Left renal pelvis (tissue), 4 donors: ENCODE data around the gene RTN4R. TPM values are rescaled to one million over a fixed set of nuclear protein-coding genes. Genes with fewer than 3 reads are reported as not detected.
"Not testable (repeated sequence)": the region's sequence is repeated elsewhere in the genome, so short reads cannot be mapped to it uniquely, and the experiment has no call there.

Experiments
- DNase-seq, 4 donors: peaks; one replicate each; pipeline ENCODE4 v3.0.0-alpha.2; 2013; ENCODE audit warnings: low read depth in 4 of 4, low spot score in 3 of 4
- polyA plus RNA-seq, 4 donors: library from polyadenylated mRNA; unstranded; fragments of 120-200 nt; gene quantifications; one replicate each; pipeline ENCODE4 v1.2.1, GENCODE V29; 2013; ENCODE audit not compliant: insufficient read length in 4 of 4

RTN4R gene
- polyA plus RNA-seq, 4 donors: 4.5 to 18.0 (median 7.2) TPM

- DNase-seq: no peak
These were observed 21.9 kb upstream of the RTN4R start for GRCh38 chr22:20290045-20290392.

GRCh38 chr22:20289182-20290044 lies 21.3 kb upstream of the RTN4R start:
- DNase-seq: not testable (repeated sequence)

GRCh38 chr22:20286784-20287423 lies 18.8 kb upstream of the RTN4R start:
- not testable (repeated sequence) for DNase-seq

GRCh38 chr22:20286312-20286660 lies 18.2 kb upstream of the RTN4R start:
- DNase-seq: not testable (repeated sequence)

- not testable (repeated sequence) for DNase-seq
These were observed 17.6 kb upstream of the RTN4R start for GRCh38 chr22:20285473-20286311.

- no peak for DNase-seq
These were observed 16.5 kb upstream of the RTN4R start for GRCh38 chr22:20284471-20285086.

- no peak for DNase-seq
These were observed 15.6 kb upstream of the RTN4R start for GRCh38 chr22:20283674-20284066.

- no peak for DNase-seq
These were observed 15.0 kb upstream of the RTN4R start for GRCh38 chr22:20282901-20283673.

GRCh38 chr22:20281891-20282290 lies 13.8 kb upstream of the RTN4R start:
- no peak for DNase-seq

- DNase-seq: not testable (repeated sequence)
These were observed 13.4 kb upstream of the RTN4R start for GRCh38 chr22:20281473-20281872.

- DNase-seq: no peak
These were observed 12.7 kb upstream of the RTN4R start for GRCh38 chr22:20280866-20281265.

GRCh38 chr22:20280163-20280562 lies 12.0 kb upstream of the RTN4R start:
- DNase-seq: not testable (repeated sequence)

- DNase-seq: no peak
These were observed 11.6 kb upstream of the RTN4R start for GRCh38 chr22:20279662-20280134.

- DNase-seq: not testable (repeated sequence)
These were observed 10.8 kb upstream of the RTN4R start for GRCh38 chr22:20278726-20279490.

- not testable (repeated sequence) for DNase-seq
These were observed 10.0 kb upstream of the RTN4R start for GRCh38 chr22:20277936-20278635.

- DNase-seq: no peak
These were observed 8.3 kb upstream of the RTN4R start for GRCh38 chr22:20276468-20276867.

- no peak for DNase-seq
These were observed 7.7 kb upstream of the RTN4R start for GRCh38 chr22:20275836-20276235.

- not testable (repeated sequence) for DNase-seq
These were observed 7.2 kb upstream of the RTN4R start for GRCh38 chr22:20275325-20275724.

GRCh38 chr22:20274374-20274773 lies 6.3 kb upstream of the RTN4R start:
- DNase-seq: not testable (repeated sequence)
